MM.1S (cell line): ENCODE data around the gene ASIC2.
A peak's percentile ranks its signal among the peaks of the same experiment; 100 is the strongest.
"Not testable (repeated sequence)": the region's sequence is repeated elsewhere in the genome, so short reads cannot be mapped to it uniquely, and the experiment has no call there.

Experiments used
- DNase-seq: peaks from one replicate; pipeline ENCODE4 v3.0.0-alpha.2; 2015
- H2AFZ ChIP-seq: fragments of 300-600 bp; sonication (generic); 2 replicates; pipeline ENCODE4 v1.6.0; 2016; ENCODE audit warnings: antibody characterized with exemption, low read length
- H3F3A ChIP-seq: fragments of 300-600 bp; sonication (generic); 2 replicates; pipeline ENCODE4 v1.6.1; 2016; ENCODE audit warnings: mild to moderate bottlenecking, antibody characterized with exemption, low read length, moderate library complexity, mixed read lengths; ENCODE audit not compliant: insufficient read depth
- H3K27ac ChIP-seq: fragments of 300-600 bp; sonication (generic); 2 replicates; pipeline ENCODE4 v1.5.1; 2016; ENCODE audit warnings: mild to moderate bottlenecking, low read length
- H3K27me3 ChIP-seq: fragments of 300-600 bp; sonication (generic); replicated peaks from 2 replicates; pipeline ENCODE4 v1.6.0; 2016; ENCODE audit warnings: low read length; ENCODE audit not compliant: insufficient read depth
- H3K36me3 ChIP-seq: fragments of 300-600 bp; sonication (generic); replicated peaks from 2 replicates; pipeline ENCODE4 v1.6.1; 2016; ENCODE audit warnings: mild to moderate bottlenecking, low read length, mixed read lengths; ENCODE audit not compliant: insufficient read depth
- H3K4me1 ChIP-seq: fragments of 300-600 bp; sonication (generic); 2 replicates; pipeline ENCODE4 v1.6.1; 2016; ENCODE audit warnings: low read length, mixed read lengths
- H3K4me2 ChIP-seq: fragments of 300-600 bp; sonication (generic); 2 replicates; pipeline ENCODE4 v1.6.0; 2016; ENCODE audit warnings: low read depth, low read length
- H3K4me3 ChIP-seq: fragments of 300-600 bp; sonication (generic); 2 replicates; pipeline ENCODE4 v1.5.1; 2016; ENCODE audit warnings: low read length, mixed read lengths
- H3K79me2 ChIP-seq: fragments of 300-600 bp; sonication (generic); 2 replicates; pipeline ENCODE4 v1.6.1; 2016; ENCODE audit warnings: mixed run types, low read length, mixed read lengths
- H3K9ac ChIP-seq: fragments of 300-600 bp; sonication (generic); 2 replicates; pipeline ENCODE4 v1.6.1; 2016; ENCODE audit warnings: low read length, mixed read lengths
- H3K9me2 ChIP-seq: fragments of 300-600 bp; sonication (generic); replicated peaks from 2 replicates; pipeline ENCODE4 v1.6.1; 2016; ENCODE audit warnings: mild to moderate bottlenecking, low read length, mixed read lengths; ENCODE audit not compliant: insufficient read depth
- H3K9me3 ChIP-seq: fragments of 300-600 bp; sonication (generic); replicated peaks from 2 replicates; pipeline ENCODE4 v1.6.1; 2016; ENCODE audit warnings: mild to moderate bottlenecking, low read length, mixed read lengths; ENCODE audit not compliant: insufficient read depth
- H4K20me1 ChIP-seq: fragments of 300-600 bp; sonication (generic); 2 replicates; pipeline ENCODE4 v1.6.1; 2016; ENCODE audit warnings: mild to moderate bottlenecking, low read length, moderate library complexity, mixed read lengths; ENCODE audit not compliant: insufficient read depth
- EZH2 ChIP-seq: fragments of 300-600 bp; sonication (generic); optimal IDR thresholded peaks from 2 replicates; pipeline ENCODE3; 2017; ENCODE audit warnings: low read depth, mild to moderate bottlenecking, antibody characterized with exemption, low read length, mixed read lengths
- EZH2phosphoT487 ChIP-seq: fragments of 300-600 bp; sonication (generic); IDR thresholded peaks from 2 replicates; pipeline ENCODE4 v1.6.1; 2018; ENCODE audit warnings: antibody characterized with exemption, low read length
- TF ChIP-seq, protein P1 (sequence below): fragments of 300-600 bp; sonication (generic); IDR thresholded peaks from 2 replicates; pipeline ENCODE4 v1.5.1; 2016; ENCODE audit warnings: antibody characterized with exemption, low read length, mixed read lengths

Gene ASIC2

DNA sequence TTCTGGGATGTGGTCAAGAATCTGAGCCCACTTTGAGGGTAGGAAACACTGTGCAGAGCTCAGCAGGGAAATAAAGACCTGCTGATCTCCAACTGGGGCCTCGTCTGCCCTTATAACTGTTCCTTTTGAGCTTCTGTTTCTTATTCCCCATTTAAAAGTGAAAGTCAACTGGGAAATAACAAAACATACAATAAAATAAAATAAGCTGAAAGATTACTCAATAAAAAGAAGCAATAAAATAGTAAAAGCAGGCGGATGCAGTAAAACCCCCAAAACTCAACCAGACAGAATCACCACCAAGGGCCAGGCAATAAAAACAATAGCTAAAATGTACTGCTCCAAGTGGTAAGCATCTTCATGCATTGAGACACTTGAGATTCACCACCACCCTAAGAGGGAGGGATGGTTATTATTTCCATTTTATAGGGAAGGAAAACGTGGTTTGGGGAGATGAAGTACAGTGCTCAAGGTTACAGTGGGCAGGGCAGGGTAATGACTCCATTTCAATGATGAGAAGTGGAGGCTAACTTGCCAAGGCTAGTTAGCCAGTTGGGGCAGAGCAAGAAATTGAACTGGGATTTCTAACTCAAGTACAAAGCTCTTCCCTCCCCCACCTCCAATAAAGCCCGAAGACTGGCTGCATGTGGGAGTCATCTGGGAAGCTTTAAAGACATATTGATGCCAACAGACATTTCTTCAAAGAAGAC lies 307.9 kb downstream of the ASIC2 start:
- no peak overlapping the region for H3K9ac ChIP-seq
- H3K4me1 ChIP-seq = peaks cover 22% of the 10 kb centered on the region
- no peaks in the 10 kb centered on the region for H3K27me3 ChIP-seq
- no peaks in the 10 kb centered on the region for H3K79me2 ChIP-seq
- no peak overlapping the region for H3K4me2 ChIP-seq
- peaks cover 15% of the 10 kb centered on the region for H3F3A ChIP-seq
- no peaks in the 10 kb centered on the region for H3K36me3 ChIP-seq
- no peaks in the 10 kb centered on the region for H3K9me3 ChIP-seq
- no peaks in the 10 kb centered on the region for H3K9me2 ChIP-seq
- H2AFZ ChIP-seq = no peak overlapping the region
- H3K27ac ChIP-seq = no peak overlapping the region
- no peaks in the 10 kb centered on the region for H4K20me1 ChIP-seq
- DNase-seq = no peak
- TF ChIP-seq EZH2 (no peak), EZH2phosphoT487 (no peak)
- TF ChIP-seq, protein P1, sequence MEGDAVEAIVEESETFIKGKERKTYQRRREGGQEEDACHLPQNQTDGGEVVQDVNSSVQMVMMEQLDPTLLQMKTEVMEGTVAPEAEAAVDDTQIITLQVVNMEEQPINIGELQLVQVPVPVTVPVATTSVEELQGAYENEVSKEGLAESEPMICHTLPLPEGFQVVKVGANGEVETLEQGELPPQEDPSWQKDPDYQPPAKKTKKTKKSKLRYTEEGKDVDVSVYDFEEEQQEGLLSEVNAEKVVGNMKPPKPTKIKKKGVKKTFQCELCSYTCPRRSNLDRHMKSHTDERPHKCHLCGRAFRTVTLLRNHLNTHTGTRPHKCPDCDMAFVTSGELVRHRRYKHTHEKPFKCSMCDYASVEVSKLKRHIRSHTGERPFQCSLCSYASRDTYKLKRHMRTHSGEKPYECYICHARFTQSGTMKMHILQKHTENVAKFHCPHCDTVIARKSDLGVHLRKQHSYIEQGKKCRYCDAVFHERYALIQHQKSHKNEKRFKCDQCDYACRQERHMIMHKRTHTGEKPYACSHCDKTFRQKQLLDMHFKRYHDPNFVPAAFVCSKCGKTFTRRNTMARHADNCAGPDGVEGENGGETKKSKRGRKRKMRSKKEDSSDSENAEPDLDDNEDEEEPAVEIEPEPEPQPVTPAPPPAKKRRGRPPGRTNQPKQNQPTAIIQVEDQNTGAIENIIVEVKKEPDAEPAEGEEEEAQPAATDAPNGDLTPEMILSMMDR = no peak
- H3K4me3 ChIP-seq = no peak overlapping the region

DNA sequence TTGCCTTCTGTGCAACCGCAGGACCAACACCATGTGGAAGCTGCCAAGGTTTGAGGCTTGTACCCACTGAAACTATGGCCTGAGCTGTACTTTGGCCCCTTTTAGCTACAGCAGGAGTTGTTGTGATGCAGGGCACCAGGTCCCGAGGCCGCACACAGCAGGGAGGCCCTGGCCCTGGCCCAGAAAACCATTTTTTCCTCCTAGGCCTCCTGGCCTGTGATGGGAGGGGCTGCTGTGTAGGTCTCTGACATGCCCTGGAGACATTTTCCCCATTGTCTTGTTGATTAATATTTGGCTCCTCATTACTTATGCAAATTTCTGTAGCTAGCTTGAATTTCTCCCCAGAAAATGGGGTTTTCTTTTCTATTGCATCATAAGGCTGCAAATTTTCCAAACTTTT lies 311.5 kb downstream of the ASIC2 start:
- H3F3A ChIP-seq, H3K4me3 ChIP-seq, H3K27me3 ChIP-seq, H3K9me2 ChIP-seq, H4K20me1 ChIP-seq, H3K27ac ChIP-seq, H3K79me2 ChIP-seq, H3K9ac ChIP-seq, DNase-seq, H3K9me3 ChIP-seq, H3K36me3 ChIP-seq, H3K4me2 ChIP-seq, H2AFZ ChIP-seq: not testable (repeated sequence)
- peaks cover 10% of the 10 kb centered on the region for H3K4me1 ChIP-seq

DNA sequence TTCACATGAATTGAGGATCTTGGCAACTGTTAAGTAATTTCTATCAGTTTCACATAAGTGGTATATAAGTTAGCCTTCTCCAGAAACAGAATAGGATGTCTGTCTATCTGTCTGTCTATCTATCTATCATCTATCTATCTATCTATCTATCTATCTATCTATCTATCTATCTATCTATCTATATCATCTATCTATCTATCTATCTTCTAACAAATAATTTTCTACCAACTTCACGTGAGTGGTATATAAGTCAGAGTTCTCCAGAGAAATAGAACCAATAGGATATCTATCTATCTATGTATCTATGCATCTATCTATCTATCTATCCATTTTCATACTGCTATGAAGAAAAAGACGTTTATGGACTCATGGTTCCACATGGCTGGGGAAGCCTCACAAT lies 312.9 kb downstream of the ASIC2 start:
- Histone ChIP-seq H3K4me3 (no peak overlapping the region), H3K79me2 (no peaks in the 10 kb centered on the region), H3K27me3 (no peaks in the 10 kb centered on the region), H3K4me2 (no peak overlapping the region), H3K9me3 (no peaks in the 10 kb centered on the region), H3F3A (peaks cover 12% of the 10 kb centered on the region), H2AFZ (no peak overlapping the region), H3K27ac (no peak overlapping the region), H3K36me3 (no peaks in the 10 kb centered on the region), H3K9ac (no peak overlapping the region), H3K9me2 (no peaks in the 10 kb centered on the region), H4K20me1 (no peaks in the 10 kb centered on the region), H3K4me1 (peaks cover 17% of the 10 kb centered on the region)
- no peak for TF ChIP-seq EZH2
- TF ChIP-seq, protein P1 = no peak
- no peak for TF ChIP-seq EZH2phosphoT487
- no peak for DNase-seq

DNA sequence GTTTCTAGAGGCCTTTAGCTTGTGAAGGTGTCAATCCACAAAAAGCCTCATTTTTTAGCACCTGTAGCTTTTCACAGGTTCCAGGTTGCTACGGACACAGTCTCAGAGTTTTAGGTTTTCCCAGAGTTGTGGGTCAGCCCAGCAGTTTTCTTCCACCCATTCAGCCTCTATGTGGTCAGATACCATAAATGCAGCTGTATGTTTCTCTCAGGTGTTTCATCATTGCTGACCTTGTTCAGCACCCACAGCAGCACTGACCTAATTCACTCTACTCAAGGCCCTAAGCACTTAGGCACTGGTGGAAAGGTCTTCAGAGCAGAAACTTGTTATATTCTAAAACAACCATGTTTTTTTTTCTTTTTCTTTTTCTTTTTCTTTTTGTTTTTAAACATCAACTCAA lies 316.5 kb downstream of the ASIC2 start:
- Histone ChIP-seq H3K9me2 (no peaks in the 10 kb centered on the region), H3K36me3 (no peaks in the 10 kb centered on the region), H3K27ac (peak overlapping the region; percentile 91), H3F3A (peaks cover 14% of the 10 kb centered on the region), H4K20me1 (no peaks in the 10 kb centered on the region), H3K9me3 (no peaks in the 10 kb centered on the region), H3K4me1 (peaks cover 26% of the 10 kb centered on the region), H3K4me2 (peak overlapping the region; percentile 15; the same call in 1 of the 2 replicates), H3K9ac (peak overlapping the region; percentile 44), H3K4me3 (no peak overlapping the region), H2AFZ (no peak overlapping the region), H3K27me3 (no peaks in the 10 kb centered on the region), H3K79me2 (no peaks in the 10 kb centered on the region)
- peak; percentile 71 for DNase-seq
- TF ChIP-seq EZH2 (no peak), EZH2phosphoT487 (no peak)
- TF ChIP-seq, protein P1 = no peak
